Hepatic stellate cell (primary cell): ENCODE results near the gene GAB2.
"Not testable (repeated sequence)": the region's sequence is repeated elsewhere in the genome, so short reads cannot be mapped to it uniquely, and the experiment has no call there.

ENCODE experiments used
- DNase-seq: peaks from one replicate; pipeline ENCODE4 v3.0.0; 2011; ENCODE audit warnings: low spot score

Gene GAB2

GRCh38 chr11:78281511-78281910 lies 136.1 kb downstream of the GAB2 start:
- DNase-seq, result no peak

GRCh38 chr11:78277314-78277994 lies 140.2 kb downstream of the GAB2 start:
- DNase-seq, result no peak

GRCh38 chr11:78276311-78276710 lies 141.3 kb downstream of the GAB2 start:
- no peak for DNase-seq

- DNase-seq, result no peak
Measured at GRCh38 chr11:78274739-78275138, 142.9 kb downstream of the GAB2 start.

- not testable (repeated sequence) for DNase-seq
Measured at GRCh38 chr11:78272625-78273269, 144.9 kb downstream of the GAB2 start.

GRCh38 chr11:78271801-78272200 lies 145.8 kb downstream of the GAB2 start:
- not testable (repeated sequence) for DNase-seq

GRCh38 chr11:78270971-78271370 lies 146.6 kb downstream of the GAB2 start:
- no peak for DNase-seq

- DNase-seq, result no peak
Measured at GRCh38 chr11:78269806-78270205, 147.8 kb downstream of the GAB2 start.

- DNase-seq, result peak; percentile 24
Measured at GRCh38 chr11:78268591-78269410, 148.8 kb downstream of the GAB2 start.

- no peak for DNase-seq
Measured at GRCh38 chr11:78266451-78266850, 151.2 kb downstream of the GAB2 start.

GRCh38 chr11:78265326-78265725 lies 152.3 kb downstream of the GAB2 start:
- DNase-seq, result no peak

GRCh38 chr11:78262691-78263090 lies 154.9 kb downstream of the GAB2 start:
- no peak for DNase-seq

GRCh38 chr11:78262238-78262637 lies 155.4 kb downstream of the GAB2 start:
- no peak for DNase-seq

GRCh38 chr11:78261828-78262227 lies 155.8 kb downstream of the GAB2 start:
- DNase-seq, result no peak

- DNase-seq, result no peak
Measured at GRCh38 chr11:78261367-78261766, 156.3 kb downstream of the GAB2 start.

GRCh38 chr11:78259777-78260487 lies 157.7 kb downstream of the GAB2 start:
- no peak for DNase-seq

- DNase-seq, result no peak
Measured at GRCh38 chr11:78257654-78258053, 160.0 kb downstream of the GAB2 start.

GRCh38 chr11:78256962-78257361 lies 160.7 kb downstream of the GAB2 start:
- peak; percentile 52 for DNase-seq

GRCh38 chr11:78255919-78256318 lies 161.7 kb downstream of the GAB2 start:
- DNase-seq, result no peak

- no peak for DNase-seq
Measured at GRCh38 chr11:78254268-78254667, 163.4 kb downstream of the GAB2 start.

GRCh38 chr11:78253797-78254196 lies 163.8 kb downstream of the GAB2 start:
- DNase-seq, result no peak

GRCh38 chr11:78251083-78251775 lies 166.4 kb downstream of the GAB2 start:
- DNase-seq, result no peak
